ENCODE data around the gene EMC10.

EMC10 gene

DNA sequence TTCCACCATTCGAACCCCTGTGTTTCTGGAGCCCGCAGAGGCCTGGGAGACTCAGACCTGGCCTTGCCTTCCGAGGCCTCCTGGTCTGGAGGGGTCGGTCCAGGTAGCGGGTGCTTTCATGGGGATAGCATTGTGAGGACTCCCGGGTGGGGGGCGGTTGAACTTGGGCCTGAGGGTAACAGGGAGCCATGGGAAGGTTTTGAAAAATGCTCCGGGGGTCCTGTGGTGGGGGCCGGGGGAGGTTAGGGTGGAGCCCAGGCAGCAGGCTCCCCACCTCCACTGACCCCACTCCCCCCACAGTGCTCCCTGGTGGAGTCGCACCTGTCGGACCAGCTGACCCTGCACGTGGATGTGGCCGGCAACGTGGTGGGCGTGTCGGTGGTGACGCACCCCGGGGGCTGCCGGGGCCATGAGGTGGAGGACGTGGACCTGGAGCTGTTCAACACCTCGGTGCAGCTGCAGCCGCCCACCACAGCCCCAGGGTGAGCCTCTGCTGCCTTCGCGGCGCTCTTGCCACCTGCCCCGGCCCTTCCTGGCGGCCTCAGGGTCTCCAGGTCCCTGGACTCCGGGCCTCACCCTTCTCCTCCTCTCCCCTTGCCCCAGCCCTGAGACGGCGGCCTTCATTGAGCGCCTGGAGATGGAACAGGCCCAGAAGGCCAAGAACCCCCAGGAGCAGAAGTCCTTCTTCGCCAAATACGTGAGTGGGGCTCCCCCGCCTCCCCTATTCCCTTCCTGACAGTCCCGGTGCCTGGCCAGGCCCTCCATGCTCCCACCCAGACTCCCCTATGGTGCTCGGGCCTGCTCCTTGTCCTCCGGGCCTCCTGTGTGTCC, 4.2 kb downstream of the EMC10 start:
- no peak for DNase-seq

DNA sequence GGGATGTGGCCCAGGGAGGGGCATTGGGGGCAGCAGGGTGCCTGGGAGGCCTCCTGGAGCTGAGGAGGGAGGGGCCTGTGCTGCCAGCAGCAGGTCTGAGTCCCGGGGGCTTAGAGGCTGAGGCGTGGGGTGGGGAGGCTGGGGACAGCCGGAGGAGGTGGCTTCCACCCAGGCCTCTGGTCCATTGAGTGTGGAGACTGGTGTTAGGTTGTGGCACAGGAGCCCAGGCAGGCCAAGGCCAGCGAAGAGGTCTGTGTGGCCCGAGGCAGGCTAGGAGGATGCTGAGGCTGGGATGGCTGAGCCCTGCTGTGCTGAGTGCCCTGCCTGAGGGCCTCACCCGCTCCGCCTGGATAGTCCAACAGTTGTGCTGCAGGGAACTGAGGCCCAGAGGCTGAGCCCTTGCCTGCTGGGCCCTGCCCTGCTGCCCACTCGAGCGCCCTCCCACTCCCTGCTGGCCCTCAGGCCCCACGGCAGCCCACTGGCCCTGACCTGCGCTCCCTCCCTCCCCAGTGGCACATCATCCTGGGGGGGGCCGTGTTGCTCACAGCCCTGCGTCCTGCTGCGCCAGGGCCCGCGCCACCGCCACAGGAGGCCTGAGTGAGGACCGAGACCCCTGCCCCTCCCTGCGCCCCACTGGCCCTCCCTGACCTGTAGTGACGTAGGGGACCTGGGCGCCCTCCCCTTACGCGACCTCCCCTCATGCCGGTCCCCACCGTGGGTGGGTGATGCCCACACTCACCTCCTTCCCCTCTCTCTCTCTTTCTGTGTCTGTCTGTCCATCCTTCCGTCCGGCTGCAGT, 5.2 kb downstream of the EMC10 start:
- DNase-seq, result no peak

DNA sequence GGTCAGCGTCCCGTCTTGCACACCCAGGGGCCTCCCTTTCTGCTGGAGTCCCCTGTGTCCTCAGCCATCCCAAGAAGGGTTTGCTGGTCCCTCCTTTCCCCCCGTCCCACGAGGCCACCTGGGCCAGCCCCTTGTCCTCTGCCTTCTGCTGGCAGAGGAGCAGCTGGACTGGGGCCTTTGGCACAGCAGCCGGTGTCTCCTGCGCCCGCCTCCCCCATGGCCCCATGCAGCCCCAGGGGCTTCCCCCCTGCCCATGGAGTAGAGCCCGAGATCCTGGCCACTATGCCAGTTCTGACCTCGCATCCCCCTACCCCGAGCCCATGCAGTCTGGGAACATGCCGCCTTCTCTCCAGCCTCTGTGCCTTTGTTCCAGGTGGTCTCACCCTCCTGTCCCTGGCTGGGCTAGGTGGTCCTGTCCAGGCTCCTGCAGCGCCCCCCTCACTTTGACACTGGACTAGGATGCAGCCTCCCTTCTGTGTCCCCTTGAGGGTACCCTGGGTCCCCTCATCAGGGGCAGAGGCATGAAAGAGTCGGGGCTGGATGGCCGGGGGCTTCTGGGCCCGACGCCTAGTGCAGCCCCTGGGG, 6.1 kb downstream of the EMC10 start:
- DNase-seq, result no peak

DNA sequence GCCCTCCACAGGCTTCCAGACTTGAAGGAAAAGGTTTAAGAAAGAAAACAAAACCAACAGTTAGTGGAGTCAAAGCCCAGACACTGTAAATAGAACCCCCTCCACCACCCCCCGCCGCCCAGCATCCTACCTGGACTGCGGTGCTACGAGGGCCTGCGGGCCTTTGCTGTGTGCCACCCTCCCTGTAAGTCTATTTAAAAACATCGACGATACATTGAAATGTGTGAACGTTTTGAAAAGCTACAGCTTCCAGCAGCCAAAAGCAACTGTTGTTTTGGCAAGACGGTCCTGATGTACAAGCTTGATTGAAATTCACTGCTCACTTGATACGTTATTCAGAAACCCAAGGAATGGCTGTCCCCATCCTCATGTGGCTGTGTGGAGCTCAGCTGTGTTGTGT, 6.6 kb downstream of the EMC10 start:
- no peak for DNase-seq

DNA sequence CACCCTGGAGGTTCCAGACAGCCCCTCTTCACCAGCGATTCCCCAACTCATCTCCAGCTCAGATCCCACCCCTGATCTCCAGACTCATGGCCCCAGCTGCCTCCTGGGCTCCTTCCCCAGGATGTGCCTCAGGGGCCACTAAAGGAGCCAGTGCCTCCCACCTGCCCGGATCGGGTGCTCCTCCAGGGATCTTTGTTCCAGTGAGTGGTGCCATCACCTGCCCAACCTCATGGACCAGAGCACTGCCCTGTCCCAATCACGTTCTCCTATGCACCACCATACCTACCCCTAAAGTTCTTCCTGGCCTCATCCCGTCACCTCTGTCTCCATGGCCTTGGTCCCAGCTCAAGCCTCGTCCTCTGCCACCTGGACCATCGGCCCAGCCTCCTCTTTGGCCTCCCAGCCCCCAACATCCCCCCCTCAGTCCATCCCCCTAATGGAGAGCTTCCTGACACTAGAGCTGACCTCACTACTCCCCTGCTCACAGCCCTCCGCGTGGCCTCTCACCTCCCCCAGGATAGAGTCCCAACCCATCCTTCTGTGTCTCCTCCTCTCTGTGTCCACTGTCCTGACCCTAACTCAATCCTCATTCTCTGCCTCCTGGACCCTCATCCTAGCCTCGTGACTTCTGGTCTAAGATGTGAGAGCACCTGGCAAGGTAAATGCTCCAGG, 9.1 kb downstream of the EMC10 start:
- no peak for DNase-seq

DNA sequence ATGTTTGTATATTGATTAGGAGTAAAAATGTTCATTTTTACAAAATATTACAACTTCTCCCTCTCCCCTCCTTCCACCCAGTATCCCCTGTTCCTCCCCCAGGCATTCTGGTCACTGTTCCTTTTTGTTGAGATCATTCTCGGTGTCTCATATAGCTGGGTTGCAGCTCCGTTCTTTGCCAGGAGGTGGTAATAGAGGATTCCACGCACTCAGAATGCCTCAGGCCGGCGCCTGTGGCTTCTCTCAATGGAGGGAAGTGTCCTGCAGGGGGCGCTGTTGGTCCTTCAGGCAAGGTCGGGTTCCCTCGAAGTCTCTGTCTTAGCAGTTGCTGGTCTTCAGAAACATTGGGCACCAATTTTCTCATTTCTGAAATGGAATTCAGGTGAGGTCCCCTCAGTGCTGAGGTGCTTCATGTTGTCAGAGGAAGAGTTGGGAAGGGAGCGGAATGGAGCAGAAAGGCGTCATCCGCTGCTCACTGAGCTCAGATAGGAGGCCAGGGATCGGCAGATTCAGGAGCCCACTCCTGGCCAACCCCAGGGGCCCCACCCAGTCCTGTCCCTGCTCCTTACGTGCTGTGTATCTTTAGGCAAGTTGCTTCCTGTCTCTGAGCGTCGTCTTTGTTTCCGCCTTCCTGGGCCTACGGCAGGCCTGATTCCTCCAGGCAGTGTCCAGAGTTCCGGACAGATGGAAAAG, 10.7 kb downstream of the EMC10 start:
- no peak for DNase-seq

DNA sequence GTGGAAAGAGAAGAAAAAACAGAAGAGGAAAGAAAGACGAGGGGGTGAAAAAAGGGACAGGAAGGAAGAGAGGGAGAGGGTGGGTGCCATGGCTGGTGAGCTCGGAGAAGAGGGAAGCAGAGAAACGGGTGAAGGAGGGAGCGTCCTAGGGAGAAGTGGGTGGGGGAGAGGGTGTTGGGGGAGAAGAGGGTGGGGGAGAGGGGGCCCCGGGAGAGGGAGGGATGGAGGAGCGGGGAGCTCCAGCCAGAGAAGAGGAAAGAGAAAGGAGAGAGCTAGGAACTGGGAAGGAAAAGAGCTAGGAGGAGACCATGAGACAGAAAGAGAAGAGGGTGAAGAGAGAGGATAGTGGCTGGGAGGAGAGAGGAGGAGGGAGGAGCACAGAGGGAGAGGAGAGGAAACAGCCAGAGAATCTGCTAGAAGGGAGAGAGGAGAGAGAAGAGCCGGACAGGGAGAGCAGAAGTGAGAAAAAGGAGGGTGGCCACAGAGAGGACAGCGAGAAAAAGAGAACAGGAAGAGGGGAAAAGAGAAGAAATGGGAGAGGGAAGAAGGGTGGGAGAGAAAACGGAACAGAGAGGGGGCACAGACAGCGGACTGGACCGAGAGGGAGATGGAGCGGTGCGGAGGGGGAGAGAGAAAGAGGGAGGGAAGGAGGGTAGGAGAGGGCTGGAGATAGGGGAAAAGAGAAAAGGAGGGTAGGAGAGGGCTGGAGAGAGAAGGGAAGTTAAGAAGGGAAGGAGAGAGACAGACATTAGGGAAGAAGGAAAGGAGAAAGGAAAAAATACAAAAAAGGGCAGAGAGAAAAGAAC, 12.3 kb downstream of the EMC10 start:
- DNase-seq, result no peak

DNA sequence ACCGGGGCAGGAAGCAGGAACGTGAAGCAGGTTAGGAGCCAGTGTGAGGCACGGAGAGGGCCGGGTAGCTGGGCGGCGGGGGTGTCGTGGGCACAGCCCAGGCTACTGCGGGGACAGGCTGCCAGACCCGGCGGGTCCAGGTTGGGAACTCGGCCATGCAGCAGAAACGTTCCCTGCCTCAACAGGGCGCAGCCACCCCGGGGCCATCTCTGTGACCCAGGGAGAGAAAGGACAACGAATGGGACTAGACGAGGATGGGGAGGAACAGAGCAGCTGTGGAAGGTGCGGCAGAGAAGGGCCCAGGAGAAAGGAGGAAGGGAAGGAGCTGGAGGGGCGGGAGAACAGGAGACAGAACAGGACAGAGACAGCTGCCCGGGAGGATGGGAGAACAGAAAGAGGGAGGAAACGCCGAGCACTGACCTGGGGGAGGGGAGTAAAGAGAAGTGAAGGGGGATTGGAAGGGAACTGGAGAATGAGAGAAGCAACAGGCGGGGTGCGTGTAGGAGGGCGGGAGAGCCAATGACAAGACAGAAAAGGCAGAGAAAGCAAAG, 13.2 kb downstream of the EMC10 start:
- DNase-seq, result no peak

DNA sequence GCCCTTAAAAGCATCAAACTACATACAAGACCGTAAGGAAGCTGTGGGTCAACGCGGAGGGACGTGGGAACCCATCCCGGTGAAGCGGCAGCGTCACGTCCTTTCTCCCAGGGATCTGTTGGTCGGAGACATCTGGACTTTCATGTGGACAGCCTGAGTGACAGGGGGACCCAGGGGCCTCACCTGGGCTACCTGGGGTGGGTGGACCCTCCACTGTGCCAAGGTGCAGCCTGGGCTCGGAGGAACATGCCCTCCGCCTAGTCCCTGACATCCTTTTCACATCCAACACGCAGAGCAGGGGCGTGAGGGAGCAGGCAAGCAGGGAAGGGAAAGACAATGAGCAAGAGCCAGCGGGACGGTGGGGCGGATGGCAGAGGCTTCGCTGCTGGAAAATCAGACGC, 14.1 kb downstream of the EMC10 start:
- no peak for DNase-seq

DNA sequence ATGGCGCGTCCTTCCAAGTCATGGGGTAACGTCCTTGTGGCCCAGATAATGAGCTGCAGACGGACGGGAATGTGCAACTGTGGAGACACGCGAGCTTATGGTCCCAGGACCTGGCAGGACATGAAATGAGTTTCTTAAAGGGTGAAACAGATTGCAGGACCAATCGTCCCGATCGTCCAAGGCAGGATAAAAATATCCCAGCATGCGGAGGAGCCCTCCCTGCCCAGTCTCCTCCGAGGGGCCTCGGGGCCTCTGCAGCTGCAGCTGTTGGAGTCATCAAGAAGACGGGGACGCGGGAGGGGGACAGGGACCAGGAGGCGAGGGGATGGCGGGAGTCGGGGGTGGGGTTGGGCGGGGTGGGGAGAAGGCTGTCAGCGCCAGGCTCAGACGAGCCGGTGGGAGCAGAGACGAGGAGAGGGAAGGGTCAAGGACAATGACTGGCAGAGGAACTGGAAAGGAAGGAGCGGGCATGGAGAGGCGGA, 14.7 kb downstream of the EMC10 start:
- DNase-seq, result no peak

DNA sequence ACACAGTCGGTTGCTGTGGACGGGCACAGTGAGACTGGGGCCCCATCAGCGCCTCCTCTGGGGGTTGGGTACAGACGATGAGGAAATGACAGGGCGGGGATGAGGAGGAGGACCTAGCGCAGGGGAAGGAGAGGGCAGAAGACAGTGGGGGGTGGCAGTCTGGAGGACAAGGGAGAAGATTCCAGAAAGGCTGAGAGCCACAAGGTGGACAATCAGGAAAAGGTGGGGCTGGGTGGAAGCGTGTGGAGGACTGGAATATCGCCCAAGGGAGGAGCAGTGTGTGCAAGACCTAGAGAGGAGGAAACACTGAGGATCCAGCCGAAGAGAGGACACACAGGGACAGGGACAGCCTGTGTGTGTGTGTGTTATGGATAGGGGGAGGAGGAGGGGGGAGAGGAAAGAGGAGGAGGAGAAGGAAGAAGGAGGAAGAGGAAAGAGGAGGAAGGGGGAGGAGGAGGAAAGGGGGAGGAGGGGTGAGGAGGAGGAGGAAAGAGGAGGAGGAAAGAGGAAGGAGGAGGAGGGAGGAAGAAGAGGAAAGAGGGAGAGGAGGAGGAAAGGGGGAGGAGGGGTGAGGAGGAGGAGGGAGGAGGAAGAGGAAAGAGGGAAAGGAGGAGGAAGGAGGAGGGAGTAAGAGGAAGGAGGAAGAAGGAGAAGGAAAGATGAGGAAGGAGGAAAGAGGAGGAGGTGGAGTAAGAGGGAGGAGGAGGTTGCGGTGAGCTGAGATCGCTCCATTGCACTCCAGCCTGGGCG, 16.2 kb downstream of the EMC10 start:
- DNase-seq, result no peak

DNA sequence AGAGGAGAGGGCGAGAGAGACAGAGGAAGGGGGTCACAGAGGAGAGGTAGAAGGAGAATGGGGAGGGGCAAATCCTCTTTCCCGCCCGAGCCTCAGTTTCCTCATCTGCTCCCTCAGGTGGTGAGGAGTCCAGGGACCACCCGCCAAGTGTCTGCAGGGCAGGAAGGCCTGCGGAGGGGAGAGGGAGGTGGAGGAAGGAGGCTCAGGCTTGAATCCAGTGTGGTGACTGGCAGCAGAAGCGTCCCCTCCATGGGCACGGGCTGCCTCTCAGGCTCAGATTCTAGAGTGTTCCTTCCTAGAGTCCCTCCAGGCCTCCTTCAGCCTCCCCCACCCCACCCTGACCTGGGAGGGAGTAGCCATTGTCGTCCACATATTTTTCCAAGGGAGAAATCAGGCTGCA, 16.9 kb downstream of the EMC10 start:
- DNase-seq, result no peak

DNA sequence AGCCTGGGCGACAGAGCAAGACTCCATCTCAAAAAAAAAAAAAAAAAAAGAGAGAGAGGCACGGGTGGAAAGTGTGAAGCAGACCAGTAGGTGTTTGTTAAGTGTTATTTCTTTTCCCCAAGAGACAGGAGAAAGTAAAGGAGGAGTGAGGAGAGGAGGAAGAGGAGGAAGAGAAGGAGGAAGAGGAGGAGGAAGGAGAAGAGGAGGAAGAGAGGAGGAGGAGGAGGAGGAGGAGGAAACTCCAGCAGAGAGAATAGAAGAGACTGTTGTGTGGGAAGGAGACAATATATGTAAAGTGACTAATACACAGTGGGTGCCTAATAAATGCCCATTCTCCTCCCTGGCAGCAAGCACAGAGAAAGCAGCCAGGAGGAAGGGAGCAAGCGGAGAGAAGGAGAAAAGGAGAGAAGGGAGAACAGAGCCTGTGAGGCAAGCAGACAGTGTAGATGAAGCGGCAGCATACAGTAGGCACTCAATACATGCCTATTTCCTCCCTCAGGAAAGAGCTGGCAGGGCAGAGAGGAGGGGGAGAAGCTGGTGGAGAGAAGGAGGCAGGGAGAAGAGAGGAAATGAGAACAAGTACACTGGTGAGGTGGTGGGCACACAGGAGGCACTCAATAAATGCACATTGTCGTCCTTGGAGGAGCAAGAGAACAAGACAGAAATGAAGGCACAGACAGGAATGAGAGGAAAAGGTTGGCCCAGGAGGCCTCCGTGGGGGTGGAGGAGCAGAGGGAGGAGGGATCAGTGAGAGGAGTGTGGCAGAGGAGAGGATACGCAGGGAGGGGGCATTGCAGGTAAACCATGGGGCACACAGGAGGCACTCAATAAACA, 18.1 kb downstream of the EMC10 start:
- DNase-seq, result no peak

DNA sequence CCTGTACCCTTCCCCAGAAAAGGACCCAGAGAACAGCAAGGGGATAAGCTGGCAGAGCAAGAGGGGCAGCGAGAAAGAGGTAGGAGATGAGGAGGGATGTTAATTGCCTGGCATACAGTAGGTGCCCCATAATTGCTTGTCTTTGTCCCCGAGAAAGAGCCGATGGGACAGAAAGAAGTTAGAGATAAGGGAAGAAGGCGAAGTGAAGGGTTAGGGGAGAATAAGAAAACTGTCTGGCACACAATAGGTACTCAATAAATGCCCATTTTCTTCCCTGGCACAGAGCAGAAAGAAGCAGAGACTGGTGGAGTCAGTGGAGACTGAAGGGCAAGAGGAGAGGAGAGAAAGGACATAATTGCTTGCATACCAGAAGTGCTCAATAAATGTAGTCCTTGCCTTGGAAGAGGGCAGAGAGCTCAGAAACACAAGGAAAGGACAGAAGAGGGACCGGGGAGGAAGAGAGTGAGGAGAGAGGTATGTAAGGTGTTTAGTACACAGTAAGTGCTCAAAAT, 18.8 kb downstream of the EMC10 start:
- no peak for DNase-seq

DNA sequence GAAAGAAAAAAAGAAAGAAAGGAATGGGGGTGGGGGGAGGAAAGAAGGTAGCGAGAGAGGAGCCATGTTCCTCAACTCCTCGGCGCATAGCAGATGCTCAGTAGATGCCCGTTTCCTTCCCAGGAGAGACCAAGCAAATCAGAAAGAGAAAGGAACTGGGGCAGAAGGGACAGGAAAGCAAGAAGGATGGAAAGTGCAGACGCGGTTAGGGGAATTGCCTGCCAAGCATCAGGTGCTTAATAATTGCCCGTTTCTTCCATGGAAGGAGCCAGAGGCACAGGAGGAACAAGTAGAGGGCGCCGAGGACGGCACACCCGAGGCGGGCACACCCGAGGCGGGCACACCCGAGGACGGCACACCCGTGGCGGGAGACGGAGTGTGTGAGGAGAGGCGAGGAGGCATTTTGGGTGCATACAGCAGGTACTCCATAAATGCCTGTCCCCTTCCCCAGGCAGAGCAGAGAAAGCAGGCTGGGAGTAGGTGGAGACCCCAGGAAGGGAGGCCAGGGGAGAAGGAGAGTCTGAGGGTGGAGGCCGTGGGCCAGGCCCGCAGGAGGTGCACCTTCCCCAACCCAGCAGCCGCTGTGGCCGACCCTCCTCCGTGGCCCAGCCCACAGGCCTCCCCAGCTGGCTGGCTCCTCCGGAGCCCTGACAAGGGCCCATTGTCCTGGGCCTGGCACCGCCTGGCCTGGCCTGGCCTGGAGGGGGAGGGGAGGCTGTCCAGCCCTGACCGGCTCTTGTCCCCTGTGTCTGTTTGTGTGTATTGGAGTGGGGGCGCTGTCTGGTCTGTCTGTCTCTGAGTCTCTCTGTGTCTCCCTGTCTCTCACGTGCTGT, 20.1 kb downstream of the EMC10 start:
- DNase-seq, result no peak

DNA sequence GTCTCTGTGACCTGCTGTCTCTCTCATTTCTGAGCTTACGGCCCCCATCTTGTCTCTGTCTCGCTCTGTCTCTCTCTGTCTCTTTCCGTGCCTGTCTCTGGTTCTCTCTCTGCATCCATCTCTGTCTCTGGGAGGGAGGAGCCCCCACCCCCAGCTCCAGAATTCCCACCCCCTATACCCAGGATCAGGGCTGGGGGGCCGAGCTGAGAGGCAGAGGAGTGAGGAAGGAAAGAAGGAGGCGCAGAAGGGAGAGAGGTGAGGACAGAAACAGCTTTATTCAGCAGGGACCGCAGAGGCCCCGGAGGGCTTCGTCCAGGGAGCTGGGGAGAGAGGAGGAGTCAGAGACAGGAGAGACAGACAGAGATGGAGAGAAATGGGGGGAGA, 20.7 kb downstream of the EMC10 start:
- DNase-seq, result no peak

DNA sequence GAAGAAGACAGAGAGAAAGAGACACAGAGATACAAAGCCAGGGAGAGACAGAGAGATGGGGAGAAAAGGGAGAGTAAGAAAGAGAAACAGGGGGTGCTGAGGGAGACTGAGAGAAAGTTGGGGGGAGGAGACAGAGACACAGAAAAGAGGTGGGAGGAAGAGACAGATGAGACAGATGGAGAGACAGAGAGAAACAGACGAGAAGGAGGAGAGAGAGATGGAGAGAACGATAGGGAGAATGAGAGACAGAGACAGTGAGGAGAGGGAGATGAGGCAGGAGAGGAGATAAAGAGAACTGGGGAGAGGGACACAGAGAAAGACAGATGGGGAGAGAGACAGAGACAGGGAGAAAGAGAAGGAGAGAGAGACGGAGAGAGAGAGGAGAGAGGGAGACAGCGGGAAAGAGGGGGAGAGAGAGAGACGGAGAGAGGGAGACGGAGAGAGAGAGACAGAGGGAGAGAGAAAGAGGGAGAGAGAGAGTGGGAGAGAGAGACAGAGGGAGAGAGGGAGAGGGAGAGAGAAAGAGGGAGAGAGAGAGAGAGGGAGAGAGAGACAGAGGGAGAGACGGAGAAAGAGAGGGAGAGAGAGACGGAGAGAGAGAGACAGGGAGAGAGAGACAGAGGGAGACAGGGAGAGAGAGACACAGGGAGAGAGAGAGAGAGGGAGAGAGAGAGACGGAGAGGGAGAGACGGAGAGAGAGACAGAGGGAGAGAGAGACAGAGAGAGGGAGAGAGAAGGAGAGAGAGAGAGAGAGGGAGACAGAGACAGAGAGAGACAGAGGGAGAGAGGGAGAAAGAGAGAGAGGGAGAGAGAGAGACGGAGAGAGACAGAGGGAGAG, 22.1 kb downstream of the EMC10 start:
- DNase-seq, result no peak

Data from GOT3 (cell line).